Upper lobe of left lung (tissue), 6 donors: Measurements from ENCODE around the gene AMIGO3. TPM values are rescaled to one million over a fixed set of nuclear protein-coding genes. Genes with fewer than 3 reads are reported as not detected.
A peak's percentile ranks its signal among the peaks of the same experiment; 100 is the strongest.

ENCODE experiments used
- ATAC-seq, 2 donors: fragments of 200-7000 bp; cut with Tn5 transposase; one replicate each; pipeline ENCODE4 v1.9.1; 2022; ENCODE audit warnings: mild to moderate bottlenecking in 2 of 2, moderate library complexity in 2 of 2; ENCODE audit not compliant: low FRiP score in 2 of 2
- DNase-seq, 2 donors: peaks; one replicate each; pipeline ENCODE4 v3.0.0-alpha.2; 2019 to 2020
- H3K27ac ChIP-seq, 4 donors: fragments of 200-600 bp; sonication (generic); one replicate each; pipeline ENCODE4 v1.5.1; 2016 to 2019
- H3K27me3 ChIP-seq, 4 donors: fragments of 200-600 bp; sonication (generic); one replicate each; pipeline ENCODE4 v1.5.1; 2017 to 2019
- H3K36me3 ChIP-seq, 4 donors: fragments of 200-600 bp; sonication (generic); one replicate each; pipeline ENCODE4 v1.5.1; 2016 to 2019
- H3K4me1 ChIP-seq, 4 donors: fragments of 200-600 bp; sonication (generic); one replicate each; pipeline ENCODE4 v1.5.1; 2018 to 2019
- H3K4me3 ChIP-seq, 4 donors: fragments of 200-600 bp; sonication (generic); one replicate each; pipeline ENCODE4 v1.5.1; 2017 to 2019; ENCODE audit warnings: mild to moderate bottlenecking in 2 of 4, moderate library complexity in 1 of 4
- H3K9me3 ChIP-seq, 4 donors: fragments of 200-600 bp; sonication (generic); one replicate each; pipeline ENCODE4 v1.5.1; 2018 to 2019
- EP300 ChIP-seq, 4 donors: sonication (generic); formaldehyde crosslinking; IDR thresholded peaks; one replicate each; pipeline ENCODE4 v1.5.1; 2017; ENCODE audit warnings: antibody characterized with exemption in 4 of 4, control low read depth in 2 of 4
- POLR2A ChIP-seq, 4 donors: fragments of 450-650 bp; IDR thresholded peaks; one replicate each; pipeline ENCODE4 v1.5.1; 2016 to 2017; ENCODE audit warnings: antibody characterized with exemption in 4 of 4, mild to moderate bottlenecking in 2 of 4
- POLR2AphosphoS5 ChIP-seq, 2 donors: sonication (generic); formaldehyde crosslinking; IDR thresholded peaks; one replicate each; pipeline ENCODE4 v1.5.1; 2017; ENCODE audit warnings: antibody characterized with exemption in 2 of 2
- WGBS, 2 donors: methylation state at CpG; one replicate each; pipeline ENCODE4 v1.1.5; 2017 to 2018; 5-methylcytosine and 5-hydroxymethylcytosine counted together
- total RNA-seq, 6 donors: library from RNA; depleted of rRNA in 4 of 6; stranded (reverse); fragments of >200 nt in 4 of 6; gene quantifications; one replicate each; pipeline versions ENCODE4 v1.1.0 to v1.2.1, GENCODE V29; 2016 to 2021
- TF ChIP-seq, protein P1 (sequence below), 6 experiments: fragments of 450-650 bp in 4 of 6; fragments of 200-600 bp in 2 of 6; sonication (generic) in 2 of 6; IDR thresholded peaks; one replicate each; pipeline ENCODE4 v1.5.1; 2016 to 2019; ENCODE audit warnings: antibody characterized with exemption in 6 of 6
- donor health status: DM: no; HTN: no; CAD: no; lungs with moderate emphysema.
- donor health status: DM: no; HTN: yes; CAD: no; lungs with severe emphysema.

Gene AMIGO3
- total RNA-seq, 6 donors from 2014 or later = 0.13 to 3.2 (median 1.9) TPM

DNA sequence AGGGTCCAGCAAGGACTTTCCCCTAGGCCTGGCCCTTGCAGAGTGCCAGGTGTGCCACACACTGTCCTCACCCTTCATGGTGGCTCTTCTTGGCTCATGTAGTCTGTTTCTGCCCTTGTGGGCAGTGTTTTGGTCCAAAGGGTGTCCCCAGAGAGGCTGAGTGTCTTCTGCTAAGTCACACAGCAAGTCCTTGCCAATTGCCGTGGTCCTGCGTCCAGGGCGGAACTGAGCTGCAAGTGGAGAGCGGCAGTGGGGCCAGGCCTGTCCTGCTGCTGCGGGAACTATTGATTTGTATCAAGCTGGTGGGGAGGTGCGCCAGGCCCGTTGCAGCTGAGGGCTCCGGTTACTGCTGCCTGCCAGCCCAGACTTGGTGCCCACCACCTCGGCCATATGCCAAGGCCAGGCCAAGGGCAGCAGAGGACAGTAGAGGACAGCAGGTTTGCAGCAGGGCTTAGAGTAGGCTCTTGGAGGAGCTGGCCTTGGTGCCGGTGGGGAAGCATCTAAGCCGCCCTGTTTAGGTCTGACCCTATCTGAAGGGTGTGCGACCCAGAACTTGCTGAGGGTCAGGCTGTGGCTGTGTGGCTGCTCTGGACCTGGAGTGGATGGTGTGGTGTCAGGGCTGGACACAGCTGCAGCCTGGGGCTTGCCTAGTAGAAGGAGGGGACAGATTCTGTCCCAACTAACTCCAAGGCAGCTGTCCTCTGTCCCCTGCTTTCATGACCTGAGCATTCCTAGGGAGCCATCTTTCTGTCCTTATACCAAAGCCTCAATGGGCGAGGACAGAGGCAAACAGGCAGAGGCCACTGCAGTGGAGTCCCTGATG, 4.5 kb downstream of the AMIGO3 start:
- peak in 1 of 2 donors; percentile 60 for DNase-seq

DNA sequence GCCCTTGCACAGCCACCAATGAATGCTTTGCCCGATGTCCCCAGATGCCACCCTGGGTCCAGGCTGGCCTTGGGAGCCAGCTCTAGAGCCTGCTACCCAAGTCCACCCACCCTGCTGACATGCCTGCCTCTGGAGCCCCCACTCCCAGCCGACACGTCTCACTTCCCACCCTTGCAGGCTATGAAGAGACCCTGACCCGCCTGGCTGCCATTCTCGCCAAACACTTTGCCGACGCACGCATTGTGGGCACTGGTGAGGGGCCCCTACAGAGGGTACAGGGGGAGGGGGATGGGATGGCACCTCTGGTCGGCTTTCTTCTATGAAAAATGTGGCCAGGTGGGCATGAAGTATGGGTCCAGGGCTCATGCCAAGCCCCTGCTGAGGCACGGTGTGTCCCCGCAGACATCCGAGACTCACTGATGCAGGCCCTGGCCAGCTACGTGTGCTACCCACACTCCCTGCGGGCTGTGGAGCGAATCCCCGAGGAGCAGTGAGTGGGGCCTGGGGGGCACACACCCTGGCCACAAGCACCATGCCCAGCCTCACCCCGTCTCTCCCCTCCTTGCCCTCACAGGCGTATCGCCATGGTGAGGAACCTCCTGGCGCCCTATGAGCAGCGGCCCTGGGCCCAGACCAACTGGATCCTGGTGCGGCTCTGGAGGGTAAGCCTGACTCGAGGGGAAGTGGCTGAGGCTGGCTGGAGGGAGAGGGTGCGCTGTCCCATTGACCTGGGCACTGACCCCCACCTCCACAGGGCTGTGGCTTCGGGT, 6.0 kb downstream of the AMIGO3 start:
- TF ChIP-seq POLR2AphosphoS5 (IDR thresholded peaks at IDR 0.05) (no peak), EP300 (IDR thresholded peaks at IDR 0.05) (no peak), POLR2A (IDR thresholded peaks at IDR 0.05) (no peak)
- TF ChIP-seq, protein P1, sequence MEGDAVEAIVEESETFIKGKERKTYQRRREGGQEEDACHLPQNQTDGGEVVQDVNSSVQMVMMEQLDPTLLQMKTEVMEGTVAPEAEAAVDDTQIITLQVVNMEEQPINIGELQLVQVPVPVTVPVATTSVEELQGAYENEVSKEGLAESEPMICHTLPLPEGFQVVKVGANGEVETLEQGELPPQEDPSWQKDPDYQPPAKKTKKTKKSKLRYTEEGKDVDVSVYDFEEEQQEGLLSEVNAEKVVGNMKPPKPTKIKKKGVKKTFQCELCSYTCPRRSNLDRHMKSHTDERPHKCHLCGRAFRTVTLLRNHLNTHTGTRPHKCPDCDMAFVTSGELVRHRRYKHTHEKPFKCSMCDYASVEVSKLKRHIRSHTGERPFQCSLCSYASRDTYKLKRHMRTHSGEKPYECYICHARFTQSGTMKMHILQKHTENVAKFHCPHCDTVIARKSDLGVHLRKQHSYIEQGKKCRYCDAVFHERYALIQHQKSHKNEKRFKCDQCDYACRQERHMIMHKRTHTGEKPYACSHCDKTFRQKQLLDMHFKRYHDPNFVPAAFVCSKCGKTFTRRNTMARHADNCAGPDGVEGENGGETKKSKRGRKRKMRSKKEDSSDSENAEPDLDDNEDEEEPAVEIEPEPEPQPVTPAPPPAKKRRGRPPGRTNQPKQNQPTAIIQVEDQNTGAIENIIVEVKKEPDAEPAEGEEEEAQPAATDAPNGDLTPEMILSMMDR (IDR thresholded peaks at IDR 0.05) = no peak
- H3K4me1 ChIP-seq = peaks cover under 1 to 8% (median 2%) of the 10 kb centered on the region in 4 donors
- 92 to 94% methylated on average over 10 to 24 of the region's 25 CpGs for WGBS, 2 donors
- H3K27ac ChIP-seq = no peak overlapping the region
- no peaks in the 10 kb centered on the region for H3K9me3 ChIP-seq
- H3K36me3 ChIP-seq = peaks cover 4 to 27% (median 10%) of the 10 kb centered on the region in 4 donors
- DNase-seq (peak in 1 of 2 donors; percentile 58), ATAC-seq (no peak)
- H3K27me3 ChIP-seq = no peaks in the 10 kb centered on the region
- H3K4me3 ChIP-seq = no peak overlapping the region

More for the DNA sequence above, 4.5 kb downstream of the AMIGO3 start:
- Histone ChIP-seq H3K9me3 (no peaks in the 10 kb centered on the region), H3K4me3 (no peak overlapping the region), H3K4me1 (peaks cover 10 to 22% (median 14%) of the 10 kb centered on the region in 4 donors), H3K27me3 (no peaks in the 10 kb centered on the region), H3K27ac (no peak overlapping the region), H3K36me3 (peaks cover 4 to 26% (median 10%) of the 10 kb centered on the region in 4 donors)
- 78 to 90% methylated on average over 4 to 13 of the region's 13 CpGs for WGBS, 2 donors
- ATAC-seq = no peak
- TF ChIP-seq POLR2AphosphoS5 (IDR thresholded peaks at IDR 0.05) (no peak), EP300 (IDR thresholded peaks at IDR 0.05) (no peak), POLR2A (IDR thresholded peaks at IDR 0.05) (no peak)
- TF ChIP-seq, protein P1 (IDR thresholded peaks at IDR 0.05) = no peak

DNA sequence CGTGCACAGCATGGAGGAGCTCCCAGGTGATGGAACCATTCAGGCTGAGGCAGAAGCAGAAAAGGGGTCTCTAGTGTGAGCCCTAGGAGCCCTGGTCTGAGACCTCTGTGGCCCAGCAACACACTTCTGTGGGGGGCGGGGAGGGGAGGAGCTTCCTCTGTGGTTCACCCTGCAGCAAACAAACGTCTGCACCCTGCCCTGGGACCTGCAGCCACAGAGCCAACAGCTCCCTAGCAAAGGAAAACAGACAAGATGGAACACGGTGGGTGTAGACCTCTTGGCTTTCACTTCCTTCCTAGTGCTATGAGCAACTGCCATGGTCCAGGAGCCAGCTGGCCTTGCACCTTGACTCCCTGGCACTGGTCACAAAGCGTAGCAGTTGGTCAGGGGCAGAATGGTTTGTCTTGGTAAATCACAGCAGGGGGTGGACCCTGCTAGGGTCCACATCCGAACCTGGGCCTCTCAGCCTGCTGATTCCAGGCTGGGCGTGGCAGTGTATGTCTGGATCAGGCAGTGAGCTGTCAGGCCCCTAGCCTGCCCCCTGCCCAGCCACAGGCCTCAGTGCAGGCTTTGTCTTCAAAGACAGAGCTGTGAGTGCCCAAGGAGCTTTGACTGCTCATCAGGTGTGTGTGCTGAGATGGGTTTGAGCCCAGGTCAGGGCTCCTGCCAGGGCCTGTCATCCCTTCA, 6.7 kb downstream of the AMIGO3 start:
- H3K27ac ChIP-seq = no peak overlapping the region
- H3K4me3 ChIP-seq = no peak overlapping the region
- no peak for TF ChIP-seq POLR2A (IDR thresholded peaks at IDR 0.05)
- ATAC-seq (no peak), DNase-seq (peak in 1 of 2 donors; percentile 24)
- H3K36me3 ChIP-seq = peaks cover 4 to 31% (median 10%) of the 10 kb centered on the region in 4 donors
- H3K9me3 ChIP-seq = no peaks in the 10 kb centered on the region
- H3K4me1 ChIP-seq = peaks cover 0 to under 1% (median 0%) of the 10 kb centered on the region in 4 donors
- H3K27me3 ChIP-seq = no peaks in the 10 kb centered on the region
- 0 to 67% methylated on average over 1 to 7 of the region's 7 CpGs for WGBS, 2 donors

DNA sequence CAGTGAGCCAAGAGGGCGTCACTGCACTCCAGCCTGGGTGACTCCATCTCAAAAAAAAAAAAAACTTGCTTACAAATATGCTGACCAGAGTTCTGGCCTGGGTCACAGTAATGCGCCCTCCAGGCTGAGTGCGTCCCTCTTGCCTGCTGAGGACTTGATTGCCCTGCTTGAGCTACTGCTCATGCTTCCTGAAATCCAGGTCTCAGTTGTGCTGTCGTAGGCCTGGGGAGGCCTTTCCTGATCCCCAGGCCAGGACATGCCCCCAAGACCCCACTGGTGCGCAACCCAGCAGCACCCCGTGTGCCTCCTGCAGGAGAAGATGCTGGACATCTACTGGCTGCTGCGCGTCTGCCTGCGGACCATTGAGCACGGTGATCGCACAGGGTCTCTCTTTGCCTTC, 7.3 kb downstream of the AMIGO3 start:
- Histone ChIP-seq H3K27ac (no peak overlapping the region), H3K36me3 (peaks cover 4 to 33% (median 11%) of the 10 kb centered on the region in 4 donors), H3K4me3 (no peak overlapping the region), H3K9me3 (no peaks in the 10 kb centered on the region), H3K27me3 (no peaks in the 10 kb centered on the region), H3K4me1 (no peaks in the 10 kb centered on the region)
- ATAC-seq (no peak), DNase-seq (peak in 1 of 2 donors; percentile 32)
- no peak for TF ChIP-seq POLR2AphosphoS5 (IDR thresholded peaks at IDR 0.05)
- no peak for TF ChIP-seq EP300 (IDR thresholded peaks at IDR 0.05)
- 92 to 93% methylated on average over 5 to 11 of the region's 11 CpGs for WGBS, 2 donors

DNA sequence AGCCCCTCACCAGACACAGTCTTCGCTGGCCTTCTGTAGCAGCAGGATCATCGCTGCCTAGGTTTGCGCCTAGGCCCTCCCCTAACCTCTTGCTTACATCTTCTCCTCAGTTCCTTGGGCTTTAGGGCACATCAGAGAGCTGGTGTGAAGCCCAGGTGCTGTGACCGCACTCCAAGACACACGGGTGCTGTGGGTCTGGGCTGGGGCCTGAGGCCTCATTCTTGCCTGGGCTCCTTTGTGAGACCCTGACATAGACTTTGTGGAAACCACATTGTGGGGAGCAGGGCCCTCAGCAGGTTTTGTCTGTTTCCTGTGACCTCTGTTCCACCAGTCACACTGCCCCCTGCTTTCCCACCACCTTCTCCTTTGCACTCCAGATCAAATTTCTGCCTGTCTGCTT, 8.0 kb downstream of the AMIGO3 start:
- WGBS, 2 donors = 79 to 84% methylated on average over 4 to 5 of the region's 5 CpGs
- no peak for DNase-seq

More for the DNA sequence above, 8.0 kb downstream of the AMIGO3 start:
- Histone ChIP-seq H3K4me3 (no peak overlapping the region), H3K4me1 (no peaks in the 10 kb centered on the region), H3K9me3 (no peaks in the 10 kb centered on the region), H3K27ac (no peak overlapping the region), H3K36me3 (peaks cover 4 to 36% (median 16%) of the 10 kb centered on the region in 4 donors), H3K27me3 (no peaks in the 10 kb centered on the region)
- TF ChIP-seq POLR2AphosphoS5 (IDR thresholded peaks at IDR 0.05) (no peak), POLR2A (IDR thresholded peaks at IDR 0.05) (no peak), EP300 (IDR thresholded peaks at IDR 0.05) (no peak)
- TF ChIP-seq, protein P1 (IDR thresholded peaks at IDR 0.05) = no peak
- ATAC-seq = no peak
